OCI-LY1 (cell line): Measurements from ENCODE around the gene CHN2.

Experiments used
- H2AFZ ChIP-seq: fragments of 200-600 bp; sonication (generic), shearing (Covaris generic); 2 replicates; pipeline ENCODE4 v1.6.0; 2014; ENCODE audit warnings: antibody characterized with exemption, mild to moderate bottlenecking, low read length
- H3F3A ChIP-seq: fragments of 200-600 bp; sonication (generic), shearing (Covaris generic); 2 replicates; pipeline ENCODE4 v1.6.0; 2014; ENCODE audit warnings: mild to moderate bottlenecking, antibody characterized with exemption, low read length, moderate library complexity; ENCODE audit not compliant: insufficient read depth
- H3K27ac ChIP-seq: fragments of 200-600 bp; sonication (generic); 2 replicates; pipeline ENCODE4 v1.5.1; 2014; ENCODE audit warnings: low read length, mixed run types, mild to moderate bottlenecking, low read depth; ENCODE audit not compliant: poor library complexity, severe bottlenecking
- H3K27me3 ChIP-seq: fragments of 200-600 bp; sonication (generic); 2 replicates; pipeline ENCODE4 v1.6.0; 2014; ENCODE audit warnings: antibody characterized with exemption, mild to moderate bottlenecking, low read length, moderate library complexity; ENCODE audit not compliant: insufficient read depth
- H3K36me3 ChIP-seq: fragments of 200-600 bp; sonication (generic); 2 replicates; pipeline ENCODE4 v1.6.1; 2014; ENCODE audit warnings: mild to moderate bottlenecking, antibody characterized with exemption, low read length, moderate library complexity, mixed read lengths; ENCODE audit not compliant: insufficient read depth
- H3K4me1 ChIP-seq: fragments of 200-600 bp; sonication (generic); 2 replicates; pipeline ENCODE4 v1.5.1; 2014; ENCODE audit warnings: mild to moderate bottlenecking, low read length, moderate library complexity; ENCODE audit not compliant: insufficient read depth, severe bottlenecking
- H3K4me2 ChIP-seq: fragments of 200-600 bp; sonication (generic), shearing (Covaris generic); 2 replicates; pipeline ENCODE4 v1.6.1; 2014; ENCODE audit warnings: low read length
- H3K4me3 ChIP-seq: fragments of 200-600 bp; sonication (generic); 2 replicates; pipeline ENCODE4 v1.5.1; 2014; ENCODE audit warnings: low read length, low read depth, mild to moderate bottlenecking, mixed read lengths; ENCODE audit not compliant: poor library complexity, severe bottlenecking
- H3K79me2 ChIP-seq: fragments of 200-600 bp; shearing (Covaris generic); 2 replicates; pipeline ENCODE4 v1.6.1; 2016; ENCODE audit warnings: mixed run types, low read length, mixed read lengths; ENCODE audit not compliant: insufficient read depth
- H3K9ac ChIP-seq: fragments of 200-600 bp; sonication (generic), shearing (Covaris generic); 2 replicates; pipeline ENCODE4 v1.6.1; 2014; ENCODE audit warnings: mild to moderate bottlenecking, low read length, mixed read lengths
- H3K9me2 ChIP-seq: fragments of 200-600 bp; sonication (generic), shearing (Covaris generic); 2 replicates; pipeline ENCODE4 v1.6.1; 2014; ENCODE audit warnings: low read depth, mild to moderate bottlenecking, low read length, mixed read lengths
- H3K9me3 ChIP-seq: fragments of 200-600 bp; shearing (Covaris generic); 2 replicates; pipeline ENCODE4 v1.6.1; 2014; ENCODE audit warnings: low read length, mixed read lengths
- H4K20me1 ChIP-seq: fragments of 200-600 bp; sonication (generic), shearing (Covaris generic); 2 replicates; pipeline ENCODE4 v1.6.0; 2016; ENCODE audit warnings: mild to moderate bottlenecking, low read length; ENCODE audit not compliant: insufficient read depth
- EZH2 ChIP-seq: fragments of 200-600 bp; sonication (generic), shearing (Covaris generic); IDR thresholded peaks from 2 replicates; pipeline ENCODE4 v1.8.0; 2017; ENCODE audit warnings: borderline replicate concordance, mixed run types, mild to moderate bottlenecking, antibody characterized with exemption, low read length, moderate library complexity, mixed read lengths
- TF ChIP-seq, protein P1 (sequence below): fragments of 200-600 bp; sonication (generic), shearing (Covaris generic); IDR thresholded peaks from 2 replicates; pipeline ENCODE4 v1.5.1; 2017; ENCODE audit warnings: mild to moderate bottlenecking, antibody characterized with exemption, low read length, moderate library complexity, mixed read lengths

CHN2 gene

DNA sequence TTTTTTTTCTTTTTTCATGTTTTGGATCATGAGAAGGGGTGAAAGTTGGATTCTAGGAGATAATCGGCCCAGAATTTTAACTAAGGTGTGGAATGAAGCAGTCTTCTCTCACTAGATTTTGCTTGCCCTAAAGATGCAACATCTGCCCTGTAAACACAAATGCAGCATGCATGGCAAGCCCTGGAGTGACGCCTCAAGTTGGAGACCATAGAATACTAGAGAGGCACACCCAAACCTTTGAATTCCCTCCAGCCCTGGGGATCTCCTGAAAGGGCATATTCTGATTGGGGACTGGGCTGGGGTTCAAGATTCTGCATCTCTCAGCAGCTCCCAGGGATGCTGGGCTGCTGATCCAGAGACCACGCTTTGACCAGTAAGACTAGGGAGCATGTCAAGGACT is 241.3 kb downstream of the CHN2 start:
- Histone ChIP-seq H3K4me1 (no peaks in the 10 kb centered on the region), H3K27ac (no peak overlapping the region), H2AFZ (no peak overlapping the region), H3K9ac (no peak overlapping the region), H3K9me2 (no peaks in the 10 kb centered on the region), H3K4me3 (no peak overlapping the region), H3K27me3 (0 out of 2 replicates have a peak, but pooled peaks cover 3% of the 10 kb centered on the region), H3F3A (no peaks in the 10 kb centered on the region), H4K20me1 (no peaks in the 10 kb centered on the region), H3K9me3 (no peaks in the 10 kb centered on the region), H3K79me2 (no peaks in the 10 kb centered on the region), H3K4me2 (no peak overlapping the region), H3K36me3 (no peaks in the 10 kb centered on the region)
- TF ChIP-seq EZH2 = no peak
- TF ChIP-seq, protein P1, sequence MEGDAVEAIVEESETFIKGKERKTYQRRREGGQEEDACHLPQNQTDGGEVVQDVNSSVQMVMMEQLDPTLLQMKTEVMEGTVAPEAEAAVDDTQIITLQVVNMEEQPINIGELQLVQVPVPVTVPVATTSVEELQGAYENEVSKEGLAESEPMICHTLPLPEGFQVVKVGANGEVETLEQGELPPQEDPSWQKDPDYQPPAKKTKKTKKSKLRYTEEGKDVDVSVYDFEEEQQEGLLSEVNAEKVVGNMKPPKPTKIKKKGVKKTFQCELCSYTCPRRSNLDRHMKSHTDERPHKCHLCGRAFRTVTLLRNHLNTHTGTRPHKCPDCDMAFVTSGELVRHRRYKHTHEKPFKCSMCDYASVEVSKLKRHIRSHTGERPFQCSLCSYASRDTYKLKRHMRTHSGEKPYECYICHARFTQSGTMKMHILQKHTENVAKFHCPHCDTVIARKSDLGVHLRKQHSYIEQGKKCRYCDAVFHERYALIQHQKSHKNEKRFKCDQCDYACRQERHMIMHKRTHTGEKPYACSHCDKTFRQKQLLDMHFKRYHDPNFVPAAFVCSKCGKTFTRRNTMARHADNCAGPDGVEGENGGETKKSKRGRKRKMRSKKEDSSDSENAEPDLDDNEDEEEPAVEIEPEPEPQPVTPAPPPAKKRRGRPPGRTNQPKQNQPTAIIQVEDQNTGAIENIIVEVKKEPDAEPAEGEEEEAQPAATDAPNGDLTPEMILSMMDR = no peak

DNA sequence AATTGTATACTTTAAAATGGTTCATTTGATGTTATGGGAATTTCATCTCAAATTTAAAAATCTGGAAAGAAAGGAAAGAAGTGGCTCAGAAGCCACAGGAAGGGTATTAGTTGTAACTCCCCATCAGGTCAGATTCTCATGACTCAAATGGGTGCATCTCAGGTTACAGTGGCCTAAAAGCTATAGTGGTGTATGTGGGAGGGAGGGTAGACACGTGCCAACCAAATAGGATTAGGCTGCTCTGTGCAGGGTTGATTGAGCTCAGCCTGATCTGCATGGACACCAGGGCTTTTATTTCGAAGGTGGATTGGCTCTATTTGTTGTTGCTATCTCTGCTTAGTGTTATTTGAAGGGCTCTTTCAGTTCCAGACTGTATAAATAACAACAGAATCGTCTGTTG is 247.6 kb downstream of the CHN2 start:
- H2AFZ ChIP-seq = no peak overlapping the region
- no peaks in the 10 kb centered on the region for H3K9me2 ChIP-seq
- H3F3A ChIP-seq = no peaks in the 10 kb centered on the region
- no peaks in the 10 kb centered on the region for H3K4me1 ChIP-seq
- H3K36me3 ChIP-seq = no peaks in the 10 kb centered on the region
- no peak overlapping the region for H3K4me3 ChIP-seq
- H4K20me1 ChIP-seq = no peaks in the 10 kb centered on the region
- no peaks in the 10 kb centered on the region for H3K9me3 ChIP-seq
- no peak overlapping the region for H3K4me2 ChIP-seq
- H3K9ac ChIP-seq = no peak overlapping the region
- no peak overlapping the region for H3K27ac ChIP-seq
- TF ChIP-seq, protein P1 = no peak
- no peak for TF ChIP-seq EZH2
- 0 out of 2 replicates have a peak, but pooled peaks cover 3% of the 10 kb centered on the region for H3K27me3 ChIP-seq
- H3K79me2 ChIP-seq = no peaks in the 10 kb centered on the region

DNA sequence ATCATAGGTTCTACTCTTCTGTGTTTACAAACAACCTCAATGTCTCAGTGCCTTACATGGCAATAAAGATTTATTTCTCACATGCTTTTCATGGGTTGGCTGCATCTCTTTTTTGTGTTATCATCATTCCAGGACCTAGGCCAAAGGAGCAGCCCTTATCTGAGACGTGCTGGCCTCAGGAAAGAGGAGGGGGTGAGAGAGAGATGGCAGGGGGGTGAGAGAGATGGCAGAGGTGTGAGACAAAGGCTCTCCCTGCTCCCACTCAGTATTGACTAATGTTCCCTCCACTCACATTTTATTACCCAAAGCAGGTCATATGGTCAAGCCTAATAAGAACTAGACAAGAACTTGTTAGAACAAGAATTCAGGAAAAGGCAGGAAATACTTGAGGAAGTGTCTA is 249.0 kb downstream of the CHN2 start:
- TF ChIP-seq, protein P1 = no peak
- no peak overlapping the region for H3K27ac ChIP-seq
- H3K27me3 ChIP-seq = no peaks in the 10 kb centered on the region
- no peak overlapping the region for H3K4me2 ChIP-seq
- no peaks in the 10 kb centered on the region for H3K9me2 ChIP-seq
- H3K36me3 ChIP-seq = no peaks in the 10 kb centered on the region
- no peaks in the 10 kb centered on the region for H3K4me1 ChIP-seq
- no peaks in the 10 kb centered on the region for H3F3A ChIP-seq
- no peaks in the 10 kb centered on the region for H3K79me2 ChIP-seq
- H3K9ac ChIP-seq = no peak overlapping the region
- H3K9me3 ChIP-seq = no peaks in the 10 kb centered on the region
- H4K20me1 ChIP-seq = no peaks in the 10 kb centered on the region
- H3K4me3 ChIP-seq = no peak overlapping the region
- H2AFZ ChIP-seq = no peak overlapping the region
